HTR-8/SVneo (cell line): Measurements from ENCODE around the gene HOXC6.
"Not testable (repeated sequence)": the region's sequence is repeated elsewhere in the genome, so short reads cannot be mapped to it uniquely, and the experiment has no call there.

Experiments used
- DNase-seq: peaks from one replicate; pipeline ENCODE4 v3.0.0; 2011; ENCODE audit warnings: low spot score, mixed read lengths; ENCODE audit not compliant: insufficient read length
- FAIRE-seq: peaks from 2 replicates; lab custom pipeline; 2011; peaks lifted over from hg19 to GRCh38; lab: Jason Lieb, UNC

Gene HOXC6

GRCh38 chr12:54038284-54038870 lies 10.1 kb downstream of the HOXC6 start:
- no peak for DNase-seq
- no peak for FAIRE-seq

GRCh38 chr12:54038871-54039414 lies 10.7 kb downstream of the HOXC6 start:
- FAIRE-seq = no peak
- DNase-seq = no peak

GRCh38 chr12:54039417-54040147 lies 11.3 kb downstream of the HOXC6 start:
- FAIRE-seq = no peak
- no peak for DNase-seq

- DNase-seq (no peak), FAIRE-seq (no peak)
These were observed 11.9 kb downstream of the HOXC6 start for GRCh38 chr12:54040148-54040494.

GRCh38 chr12:54040648-54041047 lies 12.4 kb downstream of the HOXC6 start:
- DNase-seq = no peak
- FAIRE-seq = no peak

GRCh38 chr12:54041097-54041690 lies 13.0 kb downstream of the HOXC6 start:
- DNase-seq (no peak), FAIRE-seq (no peak)

- DNase-seq = not testable (repeated sequence)
These were observed 13.8 kb downstream of the HOXC6 start for GRCh38 chr12:54042033-54042432.

GRCh38 chr12:54042970-54043853 lies 15.0 kb downstream of the HOXC6 start:
- DNase-seq (no peak), FAIRE-seq (no peak)

More at GRCh38 chr12:54042033-54042432, 13.8 kb downstream of the HOXC6 start:
- not testable (repeated sequence) for FAIRE-seq

GRCh38 chr12:54044425-54045103 lies 16.3 kb downstream of the HOXC6 start:
- DNase-seq (no peak), FAIRE-seq (no peak)

- no peak for DNase-seq
- no peak for FAIRE-seq
These were observed 17.2 kb downstream of the HOXC6 start for GRCh38 chr12:54045401-54045800.

GRCh38 chr12:54045868-54046521 lies 17.8 kb downstream of the HOXC6 start:
- FAIRE-seq (no peak), DNase-seq (no peak)

- no peak for DNase-seq
These were observed 18.5 kb downstream of the HOXC6 start for GRCh38 chr12:54046809-54047159.

GRCh38 chr12:54047160-54047963 lies 19.1 kb downstream of the HOXC6 start:
- DNase-seq (no peak), FAIRE-seq (no peak)

More at GRCh38 chr12:54046809-54047159, 18.5 kb downstream of the HOXC6 start:
- FAIRE-seq = no peak

- no peak for DNase-seq
- no peak for FAIRE-seq
These were observed 19.7 kb downstream of the HOXC6 start for GRCh38 chr12:54047964-54048303.

GRCh38 chr12:54048406-54049093 lies 20.3 kb downstream of the HOXC6 start:
- no peak for DNase-seq
- FAIRE-seq = no peak

- FAIRE-seq (no peak), DNase-seq (no peak)
These were observed 20.9 kb downstream of the HOXC6 start for GRCh38 chr12:54049108-54049507.

GRCh38 chr12:54050482-54050810 lies 22.2 kb downstream of the HOXC6 start:
- FAIRE-seq (no peak), DNase-seq (no peak)
